ENCODE data around the gene ELK3.

ELK3 gene

DNA sequence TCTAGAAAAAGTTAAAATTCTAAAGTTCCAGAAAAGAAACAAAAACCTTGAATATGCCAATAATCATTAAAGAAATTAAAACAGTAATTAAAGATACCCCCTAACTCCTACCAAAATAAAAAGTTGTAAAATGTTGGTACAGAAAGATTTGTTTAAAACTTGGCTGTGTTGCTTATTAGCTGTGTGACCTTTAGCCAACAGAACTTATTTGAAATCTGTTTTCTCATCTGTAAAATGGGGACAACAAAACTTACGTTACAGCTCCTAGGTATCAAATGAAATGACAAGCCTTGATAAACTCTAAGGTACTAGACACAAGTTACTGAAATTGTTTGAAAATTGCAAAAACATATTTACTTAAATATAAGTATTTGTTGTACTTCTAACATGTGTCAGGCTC is 71.7 kb downstream of the ELK3 start:
- Histone ChIP-seq H3K27me3 (ENCODE audit: insufficient read depth, poor library complexity, severe bottlenecking) (no peaks in the 10 kb centered on the region), H3K27ac (replicated peaks) (no peak overlapping the region)
- no peak for TF ChIP-seq SPI1 (IDR thresholded peaks at IDR 0.05; ENCODE audit: borderline replicate concordance, low read depth)
- no peak for TF ChIP-seq GABPA (IDR thresholded peaks at IDR 0.05; ENCODE audit: low read depth)

GRCh38 chr12:96266238-96266637 is 72.1 kb downstream of the ELK3 start:
- no peak overlapping the region for H3K27ac ChIP-seq (replicated peaks)
- DNase-seq (ENCODE audit: low read depth in 1 of 2, low spot score in 1 of 2) = no peak
- no peak overlapping the region for H3K4me3 ChIP-seq (replicated peaks; ENCODE audit: insufficient read depth, low read length)
- TF ChIP-seq POLR2AphosphoS5 (IDR thresholded peaks at IDR 0.05; ENCODE audit: low read depth) (no peak), REST (IDR thresholded peaks at IDR 0.05; ENCODE audit: insufficient replicate concordance, low read depth) (no peak), GABPA (IDR thresholded peaks at IDR 0.05; ENCODE audit: low read depth) (no peak), SPI1 (IDR thresholded peaks at IDR 0.05; ENCODE audit: borderline replicate concordance, low read depth) (no peak), CTCF (IDR thresholded peaks at IDR 0.05; ENCODE audit: insufficient read depth, low read length) (no peak)
- no peaks in the 10 kb centered on the region for H3K27me3 ChIP-seq (ENCODE audit: insufficient read depth, poor library complexity, severe bottlenecking)

More for the DNA sequence above, 71.7 kb downstream of the ELK3 start:
- H3K4me3 ChIP-seq (replicated peaks; ENCODE audit: insufficient read depth, low read length) = no peak overlapping the region
- DNase-seq (ENCODE audit: low read depth in 1 of 2, low spot score in 1 of 2) = no peak

DNA sequence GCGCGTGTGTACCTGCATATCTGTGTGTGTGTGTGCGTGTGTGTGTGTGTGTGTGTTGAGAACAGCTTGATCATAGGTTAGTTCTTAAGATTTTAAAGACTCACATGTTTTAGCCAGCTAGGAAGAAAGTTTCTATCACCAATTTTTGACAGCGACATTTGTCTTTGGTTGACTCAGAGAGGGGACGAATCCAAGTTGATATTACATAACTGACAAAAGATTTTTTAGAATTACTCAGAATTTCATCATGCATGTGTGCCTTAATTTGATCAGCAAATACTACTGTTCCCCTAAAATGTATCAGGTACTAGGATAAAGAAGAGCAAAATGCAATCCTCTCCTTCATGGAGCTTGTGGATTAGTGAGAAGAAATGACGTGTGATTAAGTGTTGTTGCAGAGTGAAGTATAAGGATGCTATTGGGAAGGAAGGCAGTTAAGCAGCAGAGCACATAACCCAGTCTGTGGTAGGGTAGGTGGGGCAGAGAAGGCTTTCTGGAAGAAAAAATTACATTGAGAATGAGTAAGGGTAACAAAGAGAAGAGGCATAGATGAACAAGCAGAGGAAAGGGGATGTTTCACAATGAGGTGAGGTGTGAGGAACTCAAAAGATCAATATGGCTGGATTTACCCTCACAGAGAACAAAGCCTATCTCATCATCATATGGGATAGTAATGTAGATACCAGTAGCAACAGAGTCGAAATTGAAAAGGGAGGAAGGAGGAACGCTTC is 77.5 kb downstream of the ELK3 start:
- Histone ChIP-seq H3K27me3 (ENCODE audit: insufficient read depth, poor library complexity, severe bottlenecking) (no peaks in the 10 kb centered on the region), H3K27ac (replicated peaks) (no peak overlapping the region), H3K4me3 (replicated peaks; ENCODE audit: insufficient read depth, low read length) (no peak overlapping the region)
- DNase-seq (ENCODE audit: low read depth in 1 of 2, low spot score in 1 of 2) = no peak
- no peak for TF ChIP-seq CTCF (IDR thresholded peaks at IDR 0.05; ENCODE audit: insufficient read depth, low read length)
- TF ChIP-seq REST (IDR thresholded peaks at IDR 0.05; ENCODE audit: insufficient replicate concordance, low read depth) = no peak
- TF ChIP-seq SPI1 (IDR thresholded peaks at IDR 0.05; ENCODE audit: borderline replicate concordance, low read depth) = no peak

GRCh38 chr12:96274331-96274730 is 80.2 kb downstream of the ELK3 start:
- Histone ChIP-seq H3K4me3 (replicated peaks; ENCODE audit: insufficient read depth, low read length) (no peak overlapping the region), H3K27ac (replicated peaks) (no peak overlapping the region)

More at GRCh38 chr12:96274331-96274730, 80.2 kb downstream of the ELK3 start:
- DNase-seq (ENCODE audit: low read depth in 1 of 2, low spot score in 1 of 2) = no peak
- H3K27me3 ChIP-seq (ENCODE audit: insufficient read depth, poor library complexity, severe bottlenecking) = no peaks in the 10 kb centered on the region
- no peak for TF ChIP-seq REST (IDR thresholded peaks at IDR 0.05; ENCODE audit: insufficient replicate concordance, low read depth)
